Left lung (tissue), 10 donors: ENCODE measurements around the gene MICB. TPM values are rescaled to one million over a fixed set of nuclear protein-coding genes. Genes with fewer than 3 reads are reported as not detected.

ENCODE experiments used
- ATAC-seq: fragments of 200-7000 bp; cut with Tn5 transposase; one replicate; pipeline ENCODE4 v1.9.1; 2020; ENCODE audit warnings: moderate library complexity
- DNase-seq, 4 donors: peaks; one replicate each; pipeline ENCODE4 v3.0.0-alpha.2; 2013 to 2020
- H3K27ac ChIP-seq, 2 donors: fragments of 200-600 bp; sonication (generic) in 1 of 2; one replicate each; pipeline versions ENCODE4 v1.5.0 to v1.8.0; 2020 to 2021
- H3K27me3 ChIP-seq, 2 donors: fragments of 200-600 bp; sonication (generic) in 1 of 2; one replicate each; pipeline versions ENCODE4 v1.5.0 to v1.8.0; 2020 to 2021
- H3K36me3 ChIP-seq, 2 donors: fragments of 200-600 bp; sonication (generic) in 1 of 2; one replicate each; pipeline versions ENCODE4 v1.5.0 to v1.8.0; 2020 to 2021
- H3K4me1 ChIP-seq, 2 donors: fragments of 200-600 bp; one replicate each; pipeline ENCODE4 v1.8.0; 2021
- H3K4me3 ChIP-seq, 2 donors: fragments of 200-600 bp; sonication (generic) in 1 of 2; one replicate each; pipeline versions ENCODE4 v1.5.0 to v1.8.0; 2020 to 2021; ENCODE audit warnings: mild to moderate bottlenecking in 1 of 2
- H3K9me3 ChIP-seq, 2 donors: fragments of 200-600 bp; sonication (generic) in 1 of 2; one replicate each; pipeline versions ENCODE4 v1.5.0 to v1.8.0; 2020 to 2021
- CTCF ChIP-seq, 2 donors: fragments of 200-600 bp; sonication (generic) in 1 of 2; IDR thresholded peaks; one replicate each; pipeline versions ENCODE4 v1.5.0 to v1.8.0; 2021; ENCODE audit warnings: antibody characterized with exemption in 2 of 2
- intact Hi-C, 2 donors: fragments of 100-400 bp; cut with DNase I; formaldehyde crosslinking; loops; one replicate each; pipeline versions ENCODE4 v1.11.2 to v1.14.2; 2022
- polyA plus RNA-seq, 6 donors: library from polyadenylated mRNA; unstranded; fragments of 120-200 nt; gene quantifications; one replicate each; pipeline ENCODE4 v1.2.1, GENCODE V29; 2013; ENCODE audit not compliant: insufficient read length in 6 of 6
- total RNA-seq, 2 donors: library from RNA; stranded (reverse); fragmentation: NEBNext Ultra II Directional; extraction: Animal tissue kit (Norgen Biotek cat#: 25700); gene quantifications; one replicate each; pipeline ENCODE4 v1.2.1, GENCODE V29; 2021
- donor health status: DM: no; HTN: yes; CAD: no.
- donor health status: DM: no; HTN: no; CAD: no.

The MICB gene
- total and polyA plus RNA-seq, 8 donors: 0.80 to 11.3 (median 2.3) TPM

DNA sequence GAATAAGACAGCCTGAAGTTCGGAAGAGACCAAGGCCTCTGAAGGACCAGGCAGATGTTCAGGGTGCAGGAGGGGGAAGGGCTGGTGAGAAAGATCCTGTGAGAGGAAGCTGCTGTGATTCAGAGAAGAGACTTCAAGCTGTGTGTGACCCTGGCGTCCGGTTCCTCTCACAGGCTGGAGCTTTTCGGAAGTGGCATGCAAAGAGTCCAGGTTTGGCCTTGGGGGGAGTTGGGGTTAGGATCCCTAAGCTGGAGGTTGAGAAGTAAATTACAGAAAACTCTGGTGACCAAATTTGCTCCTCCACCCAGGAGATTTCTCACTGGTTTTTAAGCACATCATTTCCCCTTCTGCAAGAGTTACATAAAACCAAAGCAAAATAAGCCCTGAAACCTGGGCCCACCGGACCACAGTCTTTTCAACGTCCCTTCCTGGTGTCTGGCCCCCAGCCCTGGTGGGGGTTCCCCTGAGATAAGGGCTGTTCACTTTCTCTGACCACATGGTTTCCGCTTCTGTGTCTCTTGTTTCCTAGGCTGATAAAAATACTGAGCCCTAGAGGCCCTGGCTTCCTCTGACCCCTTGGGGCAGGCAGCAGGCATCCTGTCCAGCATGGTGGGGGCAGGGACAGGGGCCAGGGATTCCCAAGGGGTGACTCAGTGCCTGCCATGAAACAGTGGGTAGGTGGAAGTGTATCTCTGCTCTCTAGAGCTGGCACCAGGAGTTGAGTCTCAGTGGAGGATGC is 62.2 kb downstream of the MICB start:
- Histone ChIP-seq H3K27ac (peak overlapping the region; percentile 70 to 95), H3K36me3 (peaks cover 0 to 31% of the 10 kb centered on the region in 2 donors), H3K27me3 (no peaks in the 10 kb centered on the region), H3K4me1 (peaks cover 7 to 78% of the 10 kb centered on the region in 2 donors), H3K4me3 (peak overlapping the region in 1 of 2 donors; percentile 26), H3K9me3 (no peaks in the 10 kb centered on the region)
- intact Hi-C loops: no loop called here
- DNase-seq: peak in 3 of 4 donors; percentile 46 to 89 (median 74)
- no peak for TF ChIP-seq CTCF (IDR thresholded peaks at IDR 0.05)
- ATAC-seq: peak; percentile 72

- DNase-seq (no peak), ATAC-seq (no peak)
- Histone ChIP-seq H3K4me3 (no peak overlapping the region), H3K27ac (peak overlapping the region in 1 of 2 donors; percentile 95), H3K4me1 (peaks cover 7 to 78% of the 10 kb centered on the region in 2 donors), H3K36me3 (peaks cover 0 to 31% of the 10 kb centered on the region in 2 donors), H3K9me3 (no peaks in the 10 kb centered on the region), H3K27me3 (peaks cover 0 to 3% of the 10 kb centered on the region in 2 donors)
- TF ChIP-seq CTCF (IDR thresholded peaks at IDR 0.05): no peak
- intact Hi-C loops: no loop called here
Measured at GRCh38 chr6:31560697-31561058, 62.7 kb downstream of the MICB start.

Other genes starting within 250 kb of the MICB start
- gene HLA-C, start 226.1 kb upstream of the MICB start, total RNA-seq: 1,000 to 10,000 TPM in 1 of 2 donors, 100 to 1,000 TPM in 1; 780 to 1,825 TPM
- gene HLA-C, start 226.1 kb upstream of the MICB start, polyA plus RNA-seq: 100 to 1,000 TPM; 117 to 299 (median 161) TPM
- gene HLA-B, start 141.0 kb upstream of the MICB start, total RNA-seq: 1,000 to 10,000 TPM; 2,303 to 2,503 TPM
- 100 to 1,000 TPM; 285 to 427 (median 355) TPM for gene HLA-B, start 141.0 kb upstream of the MICB start, polyA plus RNA-seq
- 10 to 100 TPM; 29.4 to 30.1 TPM for gene MICA, start 94.5 kb upstream of the MICB start, total RNA-seq
- gene MICA, start 94.5 kb upstream of the MICB start, polyA plus RNA-seq: 10 to 100 TPM; 10.2 to 17.9 (median 14.5) TPM
- gene MCCD1, start 30.8 kb downstream of the MICB start, total RNA-seq: not detected
- gene MCCD1, start 30.8 kb downstream of the MICB start, polyA plus RNA-seq: under 1 TPM in 3 of 6 donors, not detected in 3; 0.23 to 0.27 (median 0.24) TPM
- 100 to 1,000 TPM; 201 to 319 TPM for gene DDX39B, start 43.9 kb downstream of the MICB start, total RNA-seq
- 100 to 1,000 TPM; 595 to 685 (median 609) TPM for gene DDX39B, start 43.9 kb downstream of the MICB start, polyA plus RNA-seq
- 1 to 10 TPM; 1.0 to 1.6 TPM for gene ATP6V1G2, start 48.5 kb downstream of the MICB start, total RNA-seq
- gene ATP6V1G2, start 48.5 kb downstream of the MICB start, polyA plus RNA-seq: 1 to 10 TPM; 2.8 to 6.3 (median 3.4) TPM
- gene NFKBIL1, start 49.5 kb downstream of the MICB start, total RNA-seq: 10 to 100 TPM; 15.0 to 17.2 TPM
- gene NFKBIL1, start 49.5 kb downstream of the MICB start, polyA plus RNA-seq: 10 to 100 TPM; 18.5 to 25.4 (median 19.0) TPM
- under 1 TPM; 0.17 to 0.65 TPM for gene LTA, start 74.1 kb downstream of the MICB start, total RNA-seq
- under 1 TPM; 0.33 to 0.48 (median 0.39) TPM for gene LTA, start 74.1 kb downstream of the MICB start, polyA plus RNA-seq
- 10 to 100 TPM in 1 of 2 donors, under 1 TPM in 1; 0.29 to 10.4 TPM for gene TNF, start 77.4 kb downstream of the MICB start, total RNA-seq
- gene TNF, start 77.4 kb downstream of the MICB start, polyA plus RNA-seq: under 1 TPM in 5 of 6 donors, not detected in 1; 0.19 to 0.63 (median 0.26) TPM
- 10 to 100 TPM; 10.3 to 13.7 TPM for gene LTB, start 84.3 kb downstream of the MICB start, total RNA-seq
- gene LTB, start 84.3 kb downstream of the MICB start, polyA plus RNA-seq: 1 to 10 TPM; 1.5 to 3.8 (median 2.8) TPM
- gene LST1, start 88.1 kb downstream of the MICB start, total RNA-seq: 10 to 100 TPM; 32.7 to 95.1 TPM
- gene LST1, start 88.1 kb downstream of the MICB start, polyA plus RNA-seq: 1 to 10 TPM; 4.4 to 8.3 (median 7.2) TPM
- 1 to 10 TPM in 1 of 2 donors, under 1 TPM in 1; 0.67 to 1.5 TPM for gene NCR3, start 94.9 kb downstream of the MICB start, total RNA-seq
- gene NCR3, start 94.9 kb downstream of the MICB start, polyA plus RNA-seq: under 1 TPM in 4 of 6 donors, not detected in 2; 0.26 to 0.89 (median 0.45) TPM
- 10 to 100 TPM; 38.5 to 96.4 TPM for gene AIF1, start 117.1 kb downstream of the MICB start, total RNA-seq
- gene AIF1, start 117.1 kb downstream of the MICB start, polyA plus RNA-seq: 10 to 100 TPM; 17.9 to 25.4 (median 20.5) TPM
- gene PRRC2A, start 122.6 kb downstream of the MICB start, total RNA-seq: 100 to 1,000 TPM; 130 to 151 TPM
- 100 to 1,000 TPM; 150 to 201 (median 176) TPM for gene PRRC2A, start 122.6 kb downstream of the MICB start, polyA plus RNA-seq
- 100 to 1,000 TPM; 243 to 278 TPM for gene BAG6, start 154.5 kb downstream of the MICB start, total RNA-seq
- 100 to 1,000 TPM; 211 to 252 (median 226) TPM for gene BAG6, start 154.5 kb downstream of the MICB start, polyA plus RNA-seq
- gene APOM, start 157.7 kb downstream of the MICB start, total RNA-seq: 1 to 10 TPM; 1.0 to 1.5 TPM
- gene APOM, start 157.7 kb downstream of the MICB start, polyA plus RNA-seq: 1 to 10 TPM; 4.6 to 8.0 (median 6.4) TPM
- gene C6orf47, start 162.6 kb downstream of the MICB start, total RNA-seq: 10 to 100 TPM; 21.9 to 23.8 TPM
- gene C6orf47, start 162.6 kb downstream of the MICB start, polyA plus RNA-seq: 10 to 100 TPM; 15.3 to 19.8 (median 17.4) TPM
- 10 to 100 TPM; 10.3 to 13.2 TPM for gene GPANK1, start 166.9 kb downstream of the MICB start, total RNA-seq
- gene GPANK1, start 166.9 kb downstream of the MICB start, polyA plus RNA-seq: 10 to 100 TPM; 18.0 to 22.8 (median 22.2) TPM
- 100 to 1,000 TPM in 1 of 2 donors, 10 to 100 TPM in 1; 96.6 to 128 TPM for gene CSNK2B, start 167.9 kb downstream of the MICB start, total RNA-seq
- 100 to 1,000 TPM; 189 to 210 (median 196) TPM for gene CSNK2B, start 167.9 kb downstream of the MICB start, polyA plus RNA-seq
- 10 to 100 TPM in 1 of 2 donors, 1 to 10 TPM in 1; 6.9 to 13.6 TPM for gene LY6G5B, start 171.8 kb downstream of the MICB start, total RNA-seq
- 10 to 100 TPM; 25.2 to 41.0 (median 35.8) TPM for gene LY6G5B, start 171.8 kb downstream of the MICB start, polyA plus RNA-seq
- 1 to 10 TPM; 3.1 to 5.9 TPM for gene LY6G5C, start 182.9 kb downstream of the MICB start, total RNA-seq
- 1 to 10 TPM; 2.9 to 6.3 (median 3.7) TPM for gene LY6G5C, start 182.9 kb downstream of the MICB start, polyA plus RNA-seq
- gene ABHD16A, start 205.2 kb downstream of the MICB start, total RNA-seq: 10 to 100 TPM; 53.6 to 58.6 TPM
- 10 to 100 TPM; 55.7 to 63.9 (median 58.6) TPM for gene ABHD16A, start 205.2 kb downstream of the MICB start, polyA plus RNA-seq
- gene LY6G6F, start 208.7 kb downstream of the MICB start, total RNA-seq: 1 to 10 TPM in 1 of 2 donors, not detected in 1; 1.4 TPM
- gene LY6G6F, start 208.7 kb downstream of the MICB start, polyA plus RNA-seq: 1 to 10 TPM in 4 of 6 donors, under 1 TPM in 2; 0.53 to 1.8 (median 1.2) TPM
- not detected for gene LY6G6D, start 217.2 kb downstream of the MICB start, total RNA-seq
- under 1 TPM in 1 of 6 donors, not detected in 5; 0.57 TPM for gene LY6G6D, start 217.2 kb downstream of the MICB start, polyA plus RNA-seq
- gene LY6G6C, start 223.6 kb downstream of the MICB start, total RNA-seq: not detected
- gene LY6G6C, start 223.6 kb downstream of the MICB start, polyA plus RNA-seq: under 1 TPM; 0.17 to 0.75 (median 0.43) TPM
- 1 to 10 TPM; 1.2 to 1.9 TPM for gene MPIG6B, start 225.2 kb downstream of the MICB start, total RNA-seq
- 1 to 10 TPM; 2.8 to 3.5 (median 3.0) TPM for gene MPIG6B, start 225.2 kb downstream of the MICB start, polyA plus RNA-seq
- gene DDAH2, start 231.2 kb downstream of the MICB start, total RNA-seq: 10 to 100 TPM; 70.2 to 77.3 TPM
- gene DDAH2, start 231.2 kb downstream of the MICB start, polyA plus RNA-seq: 100 to 1,000 TPM; 139 to 199 (median 175) TPM
- gene CLIC1, start 238.4 kb downstream of the MICB start, total RNA-seq: 100 to 1,000 TPM; 283 to 465 TPM
- gene CLIC1, start 238.4 kb downstream of the MICB start, polyA plus RNA-seq: 100 to 1,000 TPM; 226 to 279 (median 261) TPM
- gene MSH5, start 241.9 kb downstream of the MICB start, total RNA-seq: 10 to 100 TPM in 1 of 2 donors, 1 to 10 TPM in 1; 9.7 to 20.0 TPM
- 10 to 100 TPM; 34.4 to 49.8 (median 39.1) TPM for gene MSH5, start 241.9 kb downstream of the MICB start, polyA plus RNA-seq